ENCODE results near the gene WDR41.
"Not testable (repeated sequence)": the region's sequence is repeated elsewhere in the genome, so short reads cannot be mapped to it uniquely, and the experiment has no call there.

WDR41 gene

GRCh38 chr5:77407152-77407551, 85.0 kb downstream of the WDR41 start:
- no peak for DNase-seq (ENCODE audit: low spot score)

- DNase-seq (ENCODE audit: low spot score) = no peak
Measured at GRCh38 chr5:77402796-77403195, 89.3 kb downstream of the WDR41 start.

- no peak for DNase-seq (ENCODE audit: low spot score)
Measured at GRCh38 chr5:77400645-77401044, 91.5 kb downstream of the WDR41 start.

- no peak for DNase-seq (ENCODE audit: low spot score)
Measured at GRCh38 chr5:77398896-77399295, 93.2 kb downstream of the WDR41 start.

GRCh38 chr5:77398458-77398857, 93.7 kb downstream of the WDR41 start:
- no peak for DNase-seq (ENCODE audit: low spot score)

- no peak for DNase-seq (ENCODE audit: low spot score)
Measured at GRCh38 chr5:77397686-77398292, 94.3 kb downstream of the WDR41 start.

GRCh38 chr5:77396017-77396416, 96.1 kb downstream of the WDR41 start:
- no peak for DNase-seq (ENCODE audit: low spot score)

- no peak for DNase-seq (ENCODE audit: low spot score)
Measured at GRCh38 chr5:77394064-77394715, 97.9 kb downstream of the WDR41 start.

GRCh38 chr5:77391240-77391765, 100.8 kb downstream of the WDR41 start:
- DNase-seq (ENCODE audit: low spot score) = no peak

- no peak for DNase-seq (ENCODE audit: low spot score)
Measured at GRCh38 chr5:77390795-77391194, 101.3 kb downstream of the WDR41 start.

- DNase-seq (ENCODE audit: low spot score) = no peak
Measured at GRCh38 chr5:77390221-77390620, 101.9 kb downstream of the WDR41 start.

- DNase-seq (ENCODE audit: low spot score) = no peak
Measured at GRCh38 chr5:77389746-77390145, 102.4 kb downstream of the WDR41 start.

- not testable (repeated sequence) for DNase-seq (ENCODE audit: low spot score)
Measured at GRCh38 chr5:77386340-77386739, 105.8 kb downstream of the WDR41 start.

GRCh38 chr5:77383336-77383735, 108.8 kb downstream of the WDR41 start:
- not testable (repeated sequence) for DNase-seq (ENCODE audit: low spot score)

Data from hematopoietic multipotent progenitor cell treated with erythropoietin and hydrocortisone succinate and interleukin-3 and kit ligand, for 17 days (in vitro differentiated cells).